GM12874 (cell line): ENCODE data around the gene CNOT10.

Source experiments
- TF ChIP-seq, protein P1 (sequence below): IDR thresholded peaks from 2 replicates; pipeline ENCODE4 v1.5.1; 2011; ENCODE audit warnings: low read depth, mild to moderate bottlenecking, control low read depth, low read length, moderate library complexity; ENCODE audit not compliant: insufficient read depth

CNOT10 gene

DNA sequence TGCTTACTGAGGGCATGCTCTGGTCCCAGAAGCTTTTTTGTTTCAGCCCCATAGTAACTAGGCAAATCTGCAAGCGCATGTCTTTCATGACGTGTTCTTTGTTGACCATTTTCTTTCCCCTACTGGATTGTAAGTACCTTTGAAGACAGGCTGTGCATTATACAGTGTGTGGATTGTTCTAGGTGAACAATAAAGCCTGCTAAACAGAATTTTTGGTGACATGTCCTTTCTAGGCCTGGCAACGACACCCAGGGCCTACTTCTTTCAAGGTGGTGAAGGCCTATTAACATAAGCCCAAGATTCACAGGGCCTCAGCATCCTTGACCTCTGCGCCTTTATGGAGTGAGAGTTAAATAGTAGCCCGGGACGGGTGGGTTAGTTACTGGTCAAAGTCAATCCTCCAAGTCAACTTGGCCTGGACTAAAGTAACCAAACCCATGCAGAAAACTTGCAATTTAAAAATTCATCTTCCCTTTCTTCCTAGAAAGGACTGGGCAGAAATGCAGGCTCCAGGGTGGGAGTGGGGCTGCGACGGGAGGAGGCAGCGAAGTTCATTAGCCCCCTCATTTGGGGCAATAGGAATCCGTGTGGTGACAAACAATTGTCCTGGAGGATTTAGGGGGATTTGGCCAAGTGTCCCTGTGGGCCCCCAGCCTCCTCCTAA is 95.2 kb downstream of the CNOT10 start:
- TF ChIP-seq, protein P1, sequence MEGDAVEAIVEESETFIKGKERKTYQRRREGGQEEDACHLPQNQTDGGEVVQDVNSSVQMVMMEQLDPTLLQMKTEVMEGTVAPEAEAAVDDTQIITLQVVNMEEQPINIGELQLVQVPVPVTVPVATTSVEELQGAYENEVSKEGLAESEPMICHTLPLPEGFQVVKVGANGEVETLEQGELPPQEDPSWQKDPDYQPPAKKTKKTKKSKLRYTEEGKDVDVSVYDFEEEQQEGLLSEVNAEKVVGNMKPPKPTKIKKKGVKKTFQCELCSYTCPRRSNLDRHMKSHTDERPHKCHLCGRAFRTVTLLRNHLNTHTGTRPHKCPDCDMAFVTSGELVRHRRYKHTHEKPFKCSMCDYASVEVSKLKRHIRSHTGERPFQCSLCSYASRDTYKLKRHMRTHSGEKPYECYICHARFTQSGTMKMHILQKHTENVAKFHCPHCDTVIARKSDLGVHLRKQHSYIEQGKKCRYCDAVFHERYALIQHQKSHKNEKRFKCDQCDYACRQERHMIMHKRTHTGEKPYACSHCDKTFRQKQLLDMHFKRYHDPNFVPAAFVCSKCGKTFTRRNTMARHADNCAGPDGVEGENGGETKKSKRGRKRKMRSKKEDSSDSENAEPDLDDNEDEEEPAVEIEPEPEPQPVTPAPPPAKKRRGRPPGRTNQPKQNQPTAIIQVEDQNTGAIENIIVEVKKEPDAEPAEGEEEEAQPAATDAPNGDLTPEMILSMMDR: no peak

DNA sequence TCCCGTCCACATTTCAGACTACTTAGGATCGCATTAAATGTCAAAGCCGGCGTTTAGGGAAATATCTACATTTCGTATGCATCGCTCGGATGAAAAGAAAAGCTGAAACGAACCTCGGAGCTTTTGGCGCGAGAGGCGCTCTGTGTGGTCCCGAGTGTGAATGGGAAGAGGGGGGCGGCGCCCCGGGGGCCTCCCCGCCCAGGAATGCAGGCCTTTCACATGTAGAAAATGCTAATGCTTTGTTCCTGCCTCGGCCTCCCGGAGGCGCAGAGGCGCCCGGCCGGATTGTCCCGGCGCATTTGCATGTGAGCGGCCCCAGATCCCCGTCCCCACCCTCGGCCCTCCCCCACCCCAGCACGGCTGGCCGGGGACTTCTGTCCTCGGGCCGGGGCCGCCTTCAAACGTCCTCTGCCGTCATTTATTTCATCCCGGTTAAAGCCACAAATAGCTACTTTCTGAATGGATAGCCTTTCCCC is 95.8 kb downstream of the CNOT10 start:
- TF ChIP-seq, protein P1: 0 out of 2 replicates have a peak, but pooled peaks have one; percentile 18

DNA sequence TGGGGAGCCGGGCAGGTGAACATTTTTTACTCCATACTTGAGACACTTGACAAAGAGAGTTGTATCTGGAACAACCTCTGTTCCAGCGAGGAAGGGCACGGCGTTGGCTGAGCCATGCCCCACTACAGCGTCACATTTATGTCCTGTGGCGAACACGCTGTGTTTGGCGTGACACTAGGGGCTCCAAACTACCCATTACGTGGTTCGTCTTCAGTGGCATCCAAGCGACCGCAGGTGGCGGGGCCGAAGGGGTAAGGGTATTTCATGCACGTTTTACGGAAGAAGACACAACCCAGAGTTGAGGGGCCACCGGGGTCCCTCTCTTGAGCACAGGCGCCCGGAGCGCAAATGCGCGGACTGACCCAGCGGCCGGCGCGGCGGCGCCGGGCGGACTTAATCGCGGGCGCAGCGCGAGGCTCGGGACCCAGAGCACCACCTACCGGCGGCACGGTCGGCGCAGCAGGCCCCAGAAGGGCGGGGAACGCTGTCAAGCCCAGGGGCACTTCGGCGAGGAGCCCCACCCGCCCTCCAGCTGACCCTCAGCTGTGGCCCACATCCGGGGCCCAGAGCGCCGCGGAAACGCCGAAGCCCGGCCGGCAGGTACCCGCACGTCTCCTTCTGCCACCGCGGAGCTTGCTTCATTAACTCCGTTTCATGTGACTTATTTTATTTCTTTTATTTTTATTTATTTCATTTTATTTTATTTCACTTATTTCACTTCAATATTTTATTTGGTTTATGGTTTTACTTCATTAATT is 96.4 kb downstream of the CNOT10 start:
- TF ChIP-seq, protein P1: peak; percentile 95

DNA sequence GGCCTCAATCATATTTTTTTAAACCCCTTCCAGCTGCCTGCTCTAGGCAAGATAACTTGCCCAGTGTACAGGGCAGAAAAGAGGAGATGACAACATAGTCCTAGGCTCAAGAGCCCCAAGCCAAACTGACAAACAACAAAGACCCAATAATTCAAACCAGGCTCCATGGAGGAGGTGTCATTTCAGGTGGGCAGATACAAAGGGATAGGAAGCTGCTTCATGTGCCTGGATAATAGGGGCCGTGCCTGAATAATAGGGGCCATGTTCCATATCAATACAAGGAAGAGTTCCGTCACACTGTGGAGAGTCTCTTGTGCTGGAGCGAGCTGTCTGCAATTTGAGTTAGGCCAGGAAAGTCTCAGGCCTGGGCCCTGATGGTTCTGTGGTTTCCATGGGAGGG is 97.4 kb downstream of the CNOT10 start:
- TF ChIP-seq, protein P1: no peak

DNA sequence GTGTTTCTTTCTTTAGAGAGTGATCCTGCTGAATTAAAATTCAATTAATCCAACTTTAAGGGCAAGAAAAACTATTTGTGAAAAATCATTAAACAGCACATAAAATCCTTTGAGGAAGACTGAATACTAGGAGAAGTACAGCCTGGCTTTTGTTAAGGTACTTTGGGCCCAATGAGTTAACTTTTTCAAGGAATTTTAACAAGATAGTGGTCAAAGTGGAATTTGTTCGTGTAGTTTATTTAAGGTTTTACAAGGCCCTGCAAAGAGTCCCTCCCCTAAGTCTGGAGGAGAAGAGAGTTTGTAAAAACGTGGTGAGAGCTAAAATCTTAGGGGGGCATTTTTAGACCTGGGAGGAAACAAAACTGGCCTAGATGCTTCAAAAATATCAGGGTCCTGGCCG is 106.8 kb downstream of the CNOT10 start:
- TF ChIP-seq, protein P1: no peak

DNA sequence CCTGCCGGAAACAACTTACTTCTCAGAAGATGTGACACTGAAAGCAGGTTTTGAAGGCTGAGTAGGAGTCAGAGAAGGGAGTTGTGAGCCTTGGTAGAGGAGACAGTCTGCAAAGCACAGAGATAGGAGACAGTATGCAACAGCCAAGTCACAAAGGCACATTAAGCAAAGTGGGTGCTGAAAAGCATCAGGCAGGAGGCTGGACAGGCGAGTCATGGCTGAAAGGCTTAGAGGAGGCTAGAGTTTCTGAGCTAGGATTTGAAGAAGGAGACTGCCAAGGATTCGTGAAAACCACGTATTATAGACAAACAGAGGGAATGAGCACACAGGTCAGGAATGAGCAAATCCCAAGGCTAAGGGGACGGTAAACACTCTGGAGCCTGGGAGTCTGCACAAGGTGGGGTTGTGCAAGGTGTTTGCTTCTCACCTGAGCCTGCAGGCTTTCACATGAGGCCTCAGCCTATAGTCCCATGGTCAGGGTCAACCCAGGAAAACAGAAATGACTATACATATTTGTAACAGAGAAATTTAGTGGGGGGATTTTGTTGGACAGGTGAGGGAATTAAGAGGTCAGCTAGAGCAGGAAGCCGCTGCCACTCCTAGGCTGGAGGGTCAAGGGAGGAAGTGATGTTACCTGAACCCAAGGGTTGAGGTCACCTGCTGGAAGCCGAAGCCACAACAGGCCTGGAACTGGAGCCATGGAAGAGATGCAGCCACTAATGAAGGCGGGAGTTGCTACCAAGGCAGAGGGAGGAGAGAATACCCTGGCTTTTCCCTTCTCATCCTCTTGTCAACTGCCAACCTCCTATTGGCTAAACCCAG is 109.7 kb downstream of the CNOT10 start:
- TF ChIP-seq, protein P1: no peak

DNA sequence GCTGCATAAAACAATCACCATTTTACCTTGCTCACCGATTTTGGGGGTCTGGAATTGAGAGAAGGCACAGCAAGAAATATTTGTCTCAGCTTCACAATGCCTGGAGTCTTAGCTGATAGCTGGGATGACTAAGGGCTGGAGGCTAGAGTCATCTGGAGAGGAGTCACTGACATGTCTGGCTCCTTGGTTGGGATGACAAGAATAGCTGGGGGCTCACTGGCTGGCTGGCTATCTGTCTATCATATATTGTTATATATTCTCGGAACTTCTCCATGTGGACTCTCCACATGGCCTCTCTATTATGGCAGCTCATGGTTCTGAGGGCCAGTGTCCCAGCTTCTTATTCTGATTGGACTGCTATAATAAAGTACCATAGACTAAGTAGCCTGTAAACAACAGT is 112.8 kb downstream of the CNOT10 start:
- TF ChIP-seq, protein P1: no peak
